Stomach (tissue), 9 donors: ENCODE measurements around the gene ARHGEF12. TPM values are rescaled to one million over a fixed set of nuclear protein-coding genes. Genes with fewer than 3 reads are reported as not detected.

Experiments used
- DNase-seq, 2 donors: peaks; one replicate each; pipeline versions ENCODE4 v3.0.0 to v3.0.0-alpha.2; 2013 to 2019
- H3K27ac ChIP-seq, 5 donors: fragments of 200-600 bp in 4 of 5; sonication (generic) in 4 of 5; one replicate each; pipeline ENCODE4 v1.5.1; 2013 to 2019; ENCODE audit warnings: mild to moderate bottlenecking in 1 of 5, moderate library complexity in 1 of 5
- H3K27me3 ChIP-seq, 3 donors: fragments of 200-600 bp; sonication (generic); one replicate each; pipeline ENCODE4 v1.5.1; 2017 to 2019; ENCODE audit warnings: mixed run types in 1 of 3
- H3K36me3 ChIP-seq, 4 donors: fragments of 200-600 bp; sonication (generic); 1 replicate in 3 of 4; 2 replicates in 1 of 4; pipeline ENCODE4 v1.5.1; 2016 to 2019
- H3K4me1 ChIP-seq, 4 donors: fragments of 200-600 bp; sonication (generic); one replicate each; pipeline ENCODE4 v1.5.1; 2016 to 2019
- H3K4me3 ChIP-seq, 4 donors: fragments of 200-600 bp; sonication (generic) in 3 of 4; one replicate each; pipeline ENCODE4 v1.5.1; 2016 to 2019; ENCODE audit warnings: mild to moderate bottlenecking in 1 of 4
- H3K9me3 ChIP-seq, 4 donors: fragments of 200-600 bp; sonication (generic); one replicate each; pipeline ENCODE4 v1.5.1; 2016 to 2019
- EP300 ChIP-seq: sonication (generic); formaldehyde crosslinking; IDR thresholded peaks from one replicate; pipeline ENCODE4 v1.6.1; 2017; ENCODE audit warnings: antibody characterized with exemption
- POLR2A ChIP-seq, 4 donors: fragments of 450-650 bp; IDR thresholded peaks; one replicate each; pipeline ENCODE4 v1.6.1; 2016; ENCODE audit warnings: antibody characterized with exemption in 4 of 4, control low read depth in 2 of 4, mild to moderate bottlenecking in 1 of 4, moderate library complexity in 1 of 4
- POLR2AphosphoS5 ChIP-seq, 3 donors: sonication (generic); formaldehyde crosslinking; IDR thresholded peaks; one replicate each; pipeline ENCODE4 v1.6.1; 2016; ENCODE audit warnings: antibody characterized with exemption in 3 of 3
- WGBS, 5 donors: extraction: QIAGEN DNeasy Blood & Tissue Kit in 3 of 5; methylation state at CpG; one replicate each; pipeline versions ENCODE4 v1.1.5 to v1.1.7; 2013 to 2018; 5-methylcytosine and 5-hydroxymethylcytosine counted together
- intact Hi-C: fragments of 100-400 bp; cut with DNase I; formaldehyde crosslinking; loops from one replicate; pipeline ENCODE4 v1.15.1; 2023; ENCODE audit warnings: low total_unique reads
- polyA plus RNA-seq, 3 donors: library from polyadenylated mRNA; stranded (reverse); fragments of 200-250 nt; gene quantifications; one replicate each; pipeline ENCODE4 v1.2.3, GENCODE V29; 2013
- total RNA-seq, 5 donors: library from RNA; depleted of rRNA; stranded (reverse); fragments of >200 nt; gene quantifications; one replicate each; pipeline versions ENCODE4 v1.1.0 to v1.2.3, GENCODE V29; 2014 to 2016
- TF ChIP-seq, protein P1 (sequence below), 7 experiments: fragments of 450-650 bp in 4 of 7; fragments of 200-600 bp in 3 of 7; sonication (generic) in 3 of 7; IDR thresholded peaks; one replicate each; pipeline ENCODE4 v1.5.1; 2016 to 2019; ENCODE audit warnings: antibody characterized with exemption in 7 of 7, control low read depth in 2 of 7, mild to moderate bottlenecking in 1 of 7
- donor health status: healthy with polysubstance abuse.
- donor health status: Bipolar disorder and iron deficiency.
- donor health status: healthy.

Gene ARHGEF12
- total and polyA plus RNA-seq, 8 donors, result 11.5 to 186 (median 43.5) TPM

- Histone ChIP-seq H3K27me3 (no peaks in the 10 kb centered on the region), H3K27ac (no peak overlapping the region), H3K4me1 (no peaks in the 10 kb centered on the region), H3K36me3 (peaks cover 59 to 100% (median 100%) of the 10 kb centered on the region in 4 donors), H3K9me3 (no peaks in the 10 kb centered on the region), H3K4me3 (no peak overlapping the region)
- WGBS, 5 donors, result 62 to 83% (median 72%) methylated on average over 1 of the region's 1 CpG
- no peak for DNase-seq
- TF ChIP-seq POLR2A (IDR thresholded peaks at IDR 0.05) (no peak), POLR2AphosphoS5 (IDR thresholded peaks at IDR 0.05) (no peak), EP300 (no peak)
- TF ChIP-seq, protein P1, sequence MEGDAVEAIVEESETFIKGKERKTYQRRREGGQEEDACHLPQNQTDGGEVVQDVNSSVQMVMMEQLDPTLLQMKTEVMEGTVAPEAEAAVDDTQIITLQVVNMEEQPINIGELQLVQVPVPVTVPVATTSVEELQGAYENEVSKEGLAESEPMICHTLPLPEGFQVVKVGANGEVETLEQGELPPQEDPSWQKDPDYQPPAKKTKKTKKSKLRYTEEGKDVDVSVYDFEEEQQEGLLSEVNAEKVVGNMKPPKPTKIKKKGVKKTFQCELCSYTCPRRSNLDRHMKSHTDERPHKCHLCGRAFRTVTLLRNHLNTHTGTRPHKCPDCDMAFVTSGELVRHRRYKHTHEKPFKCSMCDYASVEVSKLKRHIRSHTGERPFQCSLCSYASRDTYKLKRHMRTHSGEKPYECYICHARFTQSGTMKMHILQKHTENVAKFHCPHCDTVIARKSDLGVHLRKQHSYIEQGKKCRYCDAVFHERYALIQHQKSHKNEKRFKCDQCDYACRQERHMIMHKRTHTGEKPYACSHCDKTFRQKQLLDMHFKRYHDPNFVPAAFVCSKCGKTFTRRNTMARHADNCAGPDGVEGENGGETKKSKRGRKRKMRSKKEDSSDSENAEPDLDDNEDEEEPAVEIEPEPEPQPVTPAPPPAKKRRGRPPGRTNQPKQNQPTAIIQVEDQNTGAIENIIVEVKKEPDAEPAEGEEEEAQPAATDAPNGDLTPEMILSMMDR (IDR thresholded peaks at IDR 0.05), result no peak
- intact Hi-C loops, result no loop called here
Measured at GRCh38 chr11:120457996-120458395, 121.8 kb downstream of the ARHGEF12 start.

- Histone ChIP-seq H3K4me1 (no peaks in the 10 kb centered on the region), H3K27me3 (no peaks in the 10 kb centered on the region), H3K4me3 (no peak overlapping the region), H3K9me3 (no peaks in the 10 kb centered on the region), H3K36me3 (peaks cover 46 to 100% (median 99%) of the 10 kb centered on the region in 4 donors), H3K27ac (no peak overlapping the region)
- 72 to 88% (median 82%) methylated on average over 2 of the region's 2 CpGs for WGBS, 5 donors
- TF ChIP-seq, protein P1 (IDR thresholded peaks at IDR 0.05), result no peak
- TF ChIP-seq EP300, result no peak
- no peak for TF ChIP-seq POLR2AphosphoS5 (IDR thresholded peaks at IDR 0.05)
- TF ChIP-seq POLR2A (IDR thresholded peaks at IDR 0.05), result no peak
- DNase-seq, result peak in 1 of 2 donors; percentile 5
- intact Hi-C loops, result no loop called here
Measured at GRCh38 chr11:120462825-120463224, 126.6 kb downstream of the ARHGEF12 start.

GRCh38 chr11:120465921-120466534 is 129.8 kb downstream of the ARHGEF12 start:
- no peaks in the 10 kb centered on the region for H3K4me1 ChIP-seq
- peaks cover 38 to 100% (median 99%) of the 10 kb centered on the region in 4 donors for H3K36me3 ChIP-seq
- WGBS, 5 donors, result 89 to 91% (median 89%) methylated on average over 6 of the region's 6 CpGs
- no peak for TF ChIP-seq EP300
- no peak for TF ChIP-seq POLR2A (IDR thresholded peaks at IDR 0.05)
- no peak for TF ChIP-seq POLR2AphosphoS5 (IDR thresholded peaks at IDR 0.05)
- TF ChIP-seq, protein P1 (IDR thresholded peaks at IDR 0.05), result no peak
- H3K27ac ChIP-seq, result no peak overlapping the region
- DNase-seq, result no peak
- intact Hi-C loops, result no loop called here
- H3K27me3 ChIP-seq, result no peaks in the 10 kb centered on the region
- no peak overlapping the region for H3K4me3 ChIP-seq
- H3K9me3 ChIP-seq, result no peaks in the 10 kb centered on the region

GRCh38 chr11:120467627-120468026 is 131.4 kb downstream of the ARHGEF12 start:
- intact Hi-C loops, result no loop called here
- Histone ChIP-seq H3K27me3 (no peaks in the 10 kb centered on the region), H3K4me3 (no peak overlapping the region), H3K27ac (no peak overlapping the region), H3K9me3 (no peaks in the 10 kb centered on the region), H3K4me1 (no peaks in the 10 kb centered on the region), H3K36me3 (peaks cover 24 to 100% (median 98%) of the 10 kb centered on the region in 4 donors)
- TF ChIP-seq POLR2AphosphoS5 (IDR thresholded peaks at IDR 0.05) (no peak), POLR2A (IDR thresholded peaks at IDR 0.05) (no peak), EP300 (no peak)
- TF ChIP-seq, protein P1 (IDR thresholded peaks at IDR 0.05), result no peak
- 90 to 91% (median 90%) methylated on average over 6 of the region's 6 CpGs for WGBS, 5 donors
- no peak for DNase-seq
